GM21526 (cell line): ENCODE measurements around the gene DDX39A.
"Not testable (repeated sequence)": the region's sequence is repeated elsewhere in the genome, so short reads cannot be mapped to it uniquely, and the experiment has no call there.

Experiments
- ATAC-seq: cut with Tn5 transposase; IDR thresholded peaks from one replicate; pipeline ENCODE4 v1.9.1; 2021; ENCODE audit warnings: moderate library complexity; ENCODE audit not compliant: unreplicated experiment, low FRiP score

The DDX39A gene

DNA sequence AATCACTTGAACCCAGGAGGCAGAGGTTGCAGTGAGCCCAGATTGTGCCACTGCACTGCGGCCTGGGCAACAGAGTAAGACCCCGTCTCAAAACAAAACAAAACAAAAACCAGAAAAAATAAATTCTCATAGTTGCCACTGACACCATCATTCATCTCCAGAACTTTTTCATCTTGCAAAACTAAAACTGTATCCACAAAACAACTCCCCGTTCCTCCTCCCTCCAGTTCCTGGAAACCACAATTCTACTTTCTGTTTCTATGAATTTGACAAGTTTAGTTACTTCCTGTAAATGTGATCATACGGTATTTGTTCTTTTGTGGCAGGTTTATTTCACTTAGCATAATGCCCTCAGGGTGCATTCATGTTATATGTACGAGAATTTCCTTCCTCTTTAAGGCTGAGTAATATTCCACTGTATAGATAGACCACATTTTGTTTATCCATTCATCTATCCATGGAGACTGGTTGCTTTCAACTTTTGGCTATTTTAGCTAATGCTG, 51.1 kb downstream of the DDX39A start:
- no peak for ATAC-seq

DNA sequence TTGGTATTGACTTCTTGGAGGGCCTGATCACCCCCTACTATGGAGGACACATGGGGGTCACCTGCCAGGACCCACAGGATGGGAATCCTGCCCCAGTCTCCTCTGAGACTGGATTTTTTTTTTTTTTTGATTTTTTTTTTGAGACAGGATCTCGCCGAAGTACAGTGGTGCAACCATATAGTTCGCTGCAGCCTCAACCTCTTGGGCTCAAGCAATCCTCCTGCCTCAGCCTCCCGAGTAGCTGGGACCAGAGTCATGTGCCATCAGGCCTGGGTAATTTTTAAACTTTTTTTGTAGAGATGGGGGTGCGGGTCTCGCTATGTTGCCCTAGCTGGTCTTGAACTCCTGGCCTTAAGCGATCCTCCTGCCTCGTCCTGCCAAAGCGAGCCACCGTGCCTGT, 52.1 kb downstream of the DDX39A start:
- no peak for ATAC-seq

DNA sequence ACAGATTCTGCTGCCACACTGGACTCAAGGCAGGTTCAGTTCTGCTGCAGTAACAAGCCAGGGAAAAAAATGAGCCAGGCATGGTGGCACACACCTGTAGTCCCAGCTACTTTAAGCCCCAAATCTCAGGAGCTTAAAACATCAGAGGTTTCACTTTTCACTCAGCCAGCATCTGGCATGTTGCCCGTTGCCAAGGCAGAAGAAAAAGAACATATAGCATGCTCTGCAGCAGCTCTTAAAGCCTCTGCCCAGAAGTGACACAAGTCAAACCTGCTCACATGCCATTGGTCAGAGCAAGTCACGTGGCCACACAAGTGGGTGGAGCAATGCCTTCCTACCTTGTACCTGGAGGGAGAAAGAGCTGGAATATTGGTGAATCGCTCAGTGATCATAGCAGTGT, 52.6 kb downstream of the DDX39A start:
- ATAC-seq, result no peak

DNA sequence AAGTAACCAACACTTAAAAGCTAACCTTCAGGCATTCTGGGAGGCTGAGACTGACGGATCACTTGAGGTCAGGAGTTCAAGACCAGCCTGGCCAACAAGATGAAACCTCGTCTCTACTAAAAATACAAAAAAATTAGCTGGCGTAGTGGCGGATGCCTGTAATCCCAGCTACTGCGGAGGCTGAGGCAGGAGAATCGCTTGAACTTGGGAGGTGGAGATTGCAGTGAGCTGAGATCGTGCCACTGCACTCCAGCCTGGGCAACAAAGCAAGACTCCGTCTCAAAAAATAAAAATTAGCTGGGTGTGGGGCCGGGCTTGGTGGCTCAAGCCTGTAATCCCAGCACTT, 55.1 kb downstream of the DDX39A start:
- ATAC-seq, result not testable (repeated sequence)

DNA sequence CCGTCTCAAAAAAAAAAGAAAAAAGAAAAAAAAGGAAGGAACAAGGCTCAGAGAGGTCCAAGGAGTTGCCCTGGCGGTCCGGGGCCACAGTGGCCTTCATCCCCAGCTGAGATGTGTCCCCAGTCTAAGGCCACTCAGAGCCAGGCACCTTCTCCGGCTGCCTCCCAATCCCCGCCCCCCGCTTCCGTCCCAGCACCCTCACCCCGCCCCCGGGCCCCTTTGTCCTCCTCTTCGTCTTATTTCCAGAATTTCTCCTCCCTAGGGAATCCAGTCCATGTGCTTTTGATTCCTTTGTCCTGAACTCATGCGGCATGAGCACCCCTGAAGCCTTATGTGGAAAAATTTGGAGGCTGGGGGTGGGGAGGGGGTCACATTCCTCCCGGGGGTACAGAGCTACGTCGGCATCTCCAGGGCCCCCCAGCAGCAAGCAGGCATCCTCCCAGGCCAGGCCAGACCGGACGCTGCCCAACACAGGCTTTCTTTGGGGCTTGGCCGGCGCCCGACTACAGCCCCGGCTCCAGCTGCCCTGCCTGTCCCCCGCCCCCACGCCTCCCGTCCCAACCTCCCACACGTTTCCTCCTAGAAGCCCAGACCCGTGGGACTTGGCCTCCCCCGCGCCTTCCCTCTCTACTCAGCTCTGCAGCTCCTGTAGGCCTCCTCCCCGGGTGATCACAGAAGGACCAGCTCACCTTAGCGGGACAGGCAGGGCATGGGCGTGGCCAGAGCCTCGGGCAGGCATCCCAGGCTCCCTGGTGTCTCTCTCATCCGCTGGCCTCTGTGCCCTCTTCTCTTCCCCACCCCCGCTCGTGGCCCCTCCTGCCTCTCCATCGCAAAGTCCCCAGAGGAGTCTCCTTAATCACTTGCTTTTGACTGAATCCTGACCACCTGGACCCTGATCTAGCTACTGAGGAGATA, 55.7 kb downstream of the DDX39A start:
- ATAC-seq, result no peak

DNA sequence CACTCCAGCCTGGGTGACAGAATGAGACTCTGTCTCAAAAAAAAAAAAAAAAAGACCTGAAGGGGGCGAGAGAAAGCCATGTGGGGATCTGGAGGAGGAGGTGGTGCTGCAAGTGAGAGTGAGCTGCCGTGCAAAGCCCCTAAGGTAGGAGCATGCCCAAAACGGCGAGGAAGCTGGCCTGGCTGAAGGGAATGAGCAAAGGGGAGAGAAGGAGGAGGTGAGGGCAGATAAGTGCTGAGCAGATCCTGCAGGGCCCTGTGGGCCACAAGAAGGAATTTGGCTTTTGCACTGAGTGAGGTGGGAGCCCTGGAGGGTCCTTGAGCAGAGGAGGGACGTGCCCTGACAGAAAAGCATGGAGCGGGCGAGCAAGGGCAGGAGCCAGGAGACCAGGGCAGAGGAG, 57.3 kb downstream of the DDX39A start:
- ATAC-seq, result no peak
